HEK293 (cell line): ENCODE measurements around the gene FKBP8.

ENCODE experiments used
- CTCF ChIA-PET: fragments of 350-600 bp; formaldehyde crosslinking; extraction: SDS; loops from one replicate; lab custom pipeline; 2021; ENCODE audit warnings: antibody characterized with exemption; lab: Yijun Ruan, JAX
- POLR2A ChIA-PET: fragments of 300-600 bp; formaldehyde crosslinking; extraction: SDS; loops from one replicate; lab custom pipeline; 2020; ENCODE audit warnings: antibody characterized with exemption, inconsistent platforms; lab: Yijun Ruan, JAX
- H3K27ac ChIP-seq: fragments of 200-500 bp; sonication (Bioruptor generic); 2 replicates; pipeline ENCODE4 v1.5.1; 2014; ENCODE audit warnings: low read depth, low read length, control low read depth, inconsistent platforms; ENCODE audit errors: extremely low read depth
- H3K36me3 ChIP-seq, 2 experiments: fragments of 200-500 bp in 1 of 2; sonication (Bioruptor generic) in 1 of 2; 1 replicate in 1 of 2; 2 replicates in 1 of 2; pipeline ENCODE4 v1.5.1; 2014 to 2017; ENCODE audit warnings: inconsistent platforms in 2 of 2, low read length in 2 of 2; ENCODE audit not compliant: control insufficient read depth in 2 of 2, insufficient read depth in 1 of 2
- H3K4me1 ChIP-seq: fragments of 200-500 bp; sonication (Bioruptor generic); 2 replicates; pipeline ENCODE4 v1.5.1; 2014; ENCODE audit warnings: mild to moderate bottlenecking, low read length, inconsistent platforms; ENCODE audit not compliant: control insufficient read depth, insufficient read depth
- H3K4me3 ChIP-seq: 2 replicates; pipeline ENCODE4 v1.5.1; 2011; ENCODE audit warnings: low read depth, mild to moderate bottlenecking, control low read depth, low read length, moderate library complexity
- H3K9me3 ChIP-seq: fragments of 200-500 bp; sonication (Bioruptor generic); 2 replicates; pipeline ENCODE4 v1.5.1; 2014; ENCODE audit warnings: low read depth, low read length, inconsistent platforms; ENCODE audit not compliant: control insufficient read depth, insufficient read depth
- AEBP2 ChIP-seq: fragments of 450-650 bp; formaldehyde crosslinking; IDR thresholded peaks from 2 replicates; pipeline ENCODE4 v1.5.1; 2016; ENCODE audit warnings: missing biosample characterization, missing genetic modification characterization, borderline replicate concordance
- BCL11A ChIP-seq: fragments of 450-650 bp; formaldehyde crosslinking; IDR thresholded peaks from 2 replicates; pipeline ENCODE4 v1.5.1; 2016; ENCODE audit warnings: low read depth, missing biosample characterization, missing genetic modification characterization
- GLIS1 ChIP-seq: fragments of 450-650 bp; formaldehyde crosslinking; IDR thresholded peaks from 2 replicates; pipeline ENCODE4 v1.5.1; 2016; ENCODE audit warnings: missing biosample characterization, missing genetic modification characterization
- KLF16 ChIP-seq: fragments of 450-650 bp; formaldehyde crosslinking; IDR thresholded peaks from 2 replicates; pipeline ENCODE4 v1.5.1; 2017; ENCODE audit warnings: missing biosample characterization, missing genetic modification characterization
- SCRT1 ChIP-seq: fragments of 450-650 bp; formaldehyde crosslinking; IDR thresholded peaks from 2 replicates; pipeline ENCODE4 v1.5.1; 2016; ENCODE audit warnings: missing biosample characterization, missing genetic modification characterization, borderline replicate concordance
- YY1 ChIP-seq: fragments of 450-650 bp; formaldehyde crosslinking; IDR thresholded peaks from 2 replicates; pipeline ENCODE4 v1.5.1; 2018; ENCODE audit warnings: missing biosample characterization, missing genetic modification characterization
- ZBTB20 ChIP-seq: fragments of 450-650 bp; formaldehyde crosslinking; IDR thresholded peaks from 2 replicates; pipeline ENCODE4 v1.5.1; 2016; ENCODE audit warnings: missing biosample characterization, missing genetic modification characterization
- ZBTB21 ChIP-seq: fragments of 450-650 bp; formaldehyde crosslinking; IDR thresholded peaks from 2 replicates; pipeline ENCODE4 v1.5.1; 2017; ENCODE audit warnings: missing biosample characterization, missing genetic modification characterization
- ZBTB48 ChIP-seq: fragments of 450-650 bp; formaldehyde crosslinking; IDR thresholded peaks from 2 replicates; pipeline ENCODE4 v1.5.1; 2016; ENCODE audit warnings: missing biosample characterization, missing genetic modification characterization
- ZNF10 ChIP-seq: fragments of 450-650 bp; formaldehyde crosslinking; IDR thresholded peaks from 2 replicates; pipeline ENCODE4 v1.5.1; 2017; ENCODE audit warnings: missing biosample characterization, missing genetic modification characterization
- ZNF121 ChIP-seq: fragments of 450-650 bp; formaldehyde crosslinking; IDR thresholded peaks from 2 replicates; pipeline ENCODE4 v1.5.1; 2016; ENCODE audit warnings: missing biosample characterization, missing genetic modification characterization
- ZNF239 ChIP-seq: fragments of 450-650 bp; formaldehyde crosslinking; IDR thresholded peaks from 2 replicates; pipeline ENCODE4 v1.5.1; 2016; ENCODE audit warnings: missing biosample characterization, missing genetic modification characterization
- ZNF398 ChIP-seq: fragments of 450-650 bp; formaldehyde crosslinking; IDR thresholded peaks from 2 replicates; pipeline ENCODE4 v1.5.1; 2017; ENCODE audit warnings: missing biosample characterization, missing genetic modification characterization
- ZNF600 ChIP-seq: fragments of 450-650 bp; formaldehyde crosslinking; IDR thresholded peaks from 2 replicates; pipeline ENCODE4 v1.5.1; 2016; ENCODE audit warnings: missing biosample characterization, missing genetic modification characterization
- ZNF621 ChIP-seq: fragments of 450-650 bp; formaldehyde crosslinking; IDR thresholded peaks from 2 replicates; pipeline ENCODE4 v1.5.1; 2017; ENCODE audit warnings: missing biosample characterization, missing genetic modification characterization
- ZNF768 ChIP-seq: fragments of 450-650 bp; formaldehyde crosslinking; IDR thresholded peaks from 2 replicates; pipeline ENCODE4 v1.5.1; 2018; ENCODE audit warnings: missing biosample characterization, mild to moderate bottlenecking, missing genetic modification characterization
- ZNF792 ChIP-seq: fragments of 450-650 bp; formaldehyde crosslinking; IDR thresholded peaks from 2 replicates; pipeline ENCODE4 v1.5.1; 2016; ENCODE audit warnings: missing biosample characterization, missing genetic modification characterization
- ZSCAN30 ChIP-seq: fragments of 450-650 bp; IDR thresholded peaks from 2 replicates; pipeline ENCODE4 v1.5.1; 2018; ENCODE audit warnings: missing biosample characterization, mild to moderate bottlenecking, missing genetic modification characterization, moderate library complexity
- TF ChIP-seq, protein P1 (sequence below): fragments of 450-650 bp; formaldehyde crosslinking; IDR thresholded peaks from 2 replicates; pipeline ENCODE4 v1.5.1; 2016; ENCODE audit warnings: missing biosample characterization, missing genetic modification characterization
- TF ChIP-seq, protein P2 (sequence below): fragments of 450-650 bp; IDR thresholded peaks from 2 replicates; pipeline ENCODE4 v1.5.1; 2018; ENCODE audit warnings: missing biosample characterization, mild to moderate bottlenecking, missing genetic modification characterization

FKBP8 gene

GRCh38 chr19:18577365-18577914, 34.1 kb upstream of the FKBP8 start (continued):
- TF ChIP-seq, protein P1, sequence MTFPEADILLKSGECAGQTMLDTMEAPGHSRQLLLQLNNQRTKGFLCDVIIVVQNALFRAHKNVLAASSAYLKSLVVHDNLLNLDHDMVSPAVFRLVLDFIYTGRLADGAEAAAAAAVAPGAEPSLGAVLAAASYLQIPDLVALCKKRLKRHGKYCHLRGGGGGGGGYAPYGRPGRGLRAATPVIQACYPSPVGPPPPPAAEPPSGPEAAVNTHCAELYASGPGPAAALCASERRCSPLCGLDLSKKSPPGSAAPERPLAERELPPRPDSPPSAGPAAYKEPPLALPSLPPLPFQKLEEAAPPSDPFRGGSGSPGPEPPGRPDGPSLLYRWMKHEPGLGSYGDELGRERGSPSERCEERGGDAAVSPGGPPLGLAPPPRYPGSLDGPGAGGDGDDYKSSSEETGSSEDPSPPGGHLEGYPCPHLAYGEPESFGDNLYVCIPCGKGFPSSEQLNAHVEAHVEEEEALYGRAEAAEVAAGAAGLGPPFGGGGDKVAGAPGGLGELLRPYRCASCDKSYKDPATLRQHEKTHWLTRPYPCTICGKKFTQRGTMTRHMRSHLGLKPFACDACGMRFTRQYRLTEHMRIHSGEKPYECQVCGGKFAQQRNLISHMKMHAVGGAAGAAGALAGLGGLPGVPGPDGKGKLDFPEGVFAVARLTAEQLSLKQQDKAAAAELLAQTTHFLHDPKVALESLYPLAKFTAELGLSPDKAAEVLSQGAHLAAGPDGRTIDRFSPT (tag by site-specific recombination), result no peak
- TF ChIP-seq ZSCAN30 (tag by site-specific recombination) (no peak), ZBTB21 (no peak), SCRT1 (tag by site-specific recombination) (peak; percentile 94)
- TF ChIP-seq, protein P2, sequence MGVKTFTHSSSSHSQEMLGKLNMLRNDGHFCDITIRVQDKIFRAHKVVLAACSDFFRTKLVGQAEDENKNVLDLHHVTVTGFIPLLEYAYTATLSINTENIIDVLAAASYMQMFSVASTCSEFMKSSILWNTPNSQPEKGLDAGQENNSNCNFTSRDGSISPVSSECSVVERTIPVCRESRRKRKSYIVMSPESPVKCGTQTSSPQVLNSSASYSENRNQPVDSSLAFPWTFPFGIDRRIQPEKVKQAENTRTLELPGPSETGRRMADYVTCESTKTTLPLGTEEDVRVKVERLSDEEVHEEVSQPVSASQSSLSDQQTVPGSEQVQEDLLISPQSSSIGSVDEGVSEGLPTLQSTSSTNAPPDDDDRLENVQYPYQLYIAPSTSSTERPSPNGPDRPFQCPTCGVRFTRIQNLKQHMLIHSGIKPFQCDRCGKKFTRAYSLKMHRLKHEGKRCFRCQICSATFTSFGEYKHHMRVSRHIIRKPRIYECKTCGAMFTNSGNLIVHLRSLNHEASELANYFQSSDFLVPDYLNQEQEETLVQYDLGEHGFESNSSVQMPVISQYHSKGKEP, result no peak

GRCh38 chr19:18576383-18576782, 33.0 kb upstream of the FKBP8 start:
- no peak overlapping the region for H3K4me3 ChIP-seq
- POLR2A ChIA-PET, result interaction anchor here (0.7 to 1.5 kb wide), 2 partner anchors 13 to 131 kb away, joined by 5 read pairs; partner anchors contain the start of gene REX1BD
- peak; percentile 81 for TF ChIP-seq ZNF121
- no peak for TF ChIP-seq ZNF768
- TF ChIP-seq KLF16, result no peak
- no peak for TF ChIP-seq BCL11A (tag by site-specific recombination)
- no peak for TF ChIP-seq GLIS1 (tag by site-specific recombination)
- no peak for TF ChIP-seq ZNF398 (tag by site-specific recombination)
- no peak for TF ChIP-seq ZNF600 (tag by site-specific recombination)
- TF ChIP-seq ZBTB48 (tag by site-specific recombination), result no peak
- H3K9me3 ChIP-seq, result no peaks in the 10 kb centered on the region
- CTCF ChIA-PET, result interaction anchor here (0.8 to 1.6 kb wide), 3 partner anchors 18 to 114 kb away, joined by 3 to 6 read pairs (median 6); no protein-coding TSS in a partner anchor
- no peak overlapping the region for H3K27ac ChIP-seq
- peaks cover 17 to 54% of the 10 kb centered on the region in 2 experiments; a peak in 2 of 3 replicates for H3K36me3 ChIP-seq
- H3K4me1 ChIP-seq, result peaks cover 3% of the 10 kb centered on the region; the same call in 1 of the 2 replicates

DNA sequence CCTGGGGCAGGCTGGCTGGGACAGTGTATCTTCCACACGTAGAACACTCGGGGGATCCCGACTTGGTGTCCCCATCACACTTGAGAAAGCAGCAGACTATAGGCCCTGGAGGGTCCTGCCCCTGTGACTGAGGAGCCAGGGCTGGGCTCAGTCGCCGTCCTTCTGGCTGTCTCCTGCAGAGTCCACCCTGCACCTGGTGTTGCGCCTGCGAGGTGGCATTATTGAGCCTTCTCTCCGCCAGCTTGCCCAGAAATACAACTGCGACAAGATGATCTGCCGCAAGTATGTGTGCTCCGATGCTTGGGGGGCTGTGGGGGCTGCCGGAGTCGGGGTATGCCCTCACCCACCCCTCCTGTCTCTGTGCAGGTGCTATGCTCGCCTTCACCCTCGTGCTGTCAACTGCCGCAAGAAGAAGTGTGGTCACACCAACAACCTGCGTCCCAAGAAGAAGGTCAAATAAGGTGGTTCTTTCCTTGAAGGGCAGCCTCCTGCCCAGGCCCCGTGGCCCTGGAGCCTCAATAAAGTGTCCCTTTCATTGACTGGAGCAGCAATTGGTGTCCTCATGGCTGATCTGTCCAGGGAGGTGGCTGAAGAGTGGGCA, 31.4 kb upstream of the FKBP8 start:
- no peak overlapping the region for H3K4me3 ChIP-seq
- H3K4me1 ChIP-seq, result peaks cover 3% of the 10 kb centered on the region; the same call in 1 of the 2 replicates
- H3K9me3 ChIP-seq, result no peaks in the 10 kb centered on the region
- ChIA-PET POLR2A (no interaction called here), CTCF (no interaction called here)
- no peak overlapping the region for H3K27ac ChIP-seq
- peaks cover 17 to 58% of the 10 kb centered on the region in 2 experiments; a peak in 2 of 3 replicates for H3K36me3 ChIP-seq
- TF ChIP-seq ZNF121, result no peak
- no peak for TF ChIP-seq ZNF10 (tag by site-specific recombination)
- TF ChIP-seq ZNF621, result no peak
- TF ChIP-seq AEBP2 (tag by site-specific recombination), result no peak
- 0 out of 2 replicates have a peak, but pooled peaks have one; percentile 22 for TF ChIP-seq ZBTB20
- TF ChIP-seq YY1 (tag by site-specific recombination), result no peak
- no peak for TF ChIP-seq ZNF239
- no peak for TF ChIP-seq ZSCAN30 (tag by site-specific recombination)
- no peak for TF ChIP-seq ZNF792 (tag by site-specific recombination)
